Parathyroid adenoma (tissue), 2 donors: ENCODE measurements around the gene TCTN1.

Experiments
- H2AFZ ChIP-seq: fragments of 300-600 bp; sonication (generic); one replicate; pipeline ENCODE4 v1.7.0; 2017; ENCODE audit warnings: antibody characterized with exemption, mild to moderate bottlenecking
- H3K27ac ChIP-seq: fragments of 300-600 bp; sonication (generic); one replicate; pipeline ENCODE4 v1.7.0; 2017
- H3K27me3 ChIP-seq: fragments of 300-600 bp; sonication (generic); one replicate; pipeline ENCODE4 v1.7.0; 2017; ENCODE audit warnings: low read length; ENCODE audit not compliant: control insufficient read depth, insufficient read depth
- H3K36me3 ChIP-seq: fragments of 300-600 bp; sonication (generic); one replicate; pipeline ENCODE4 v1.7.0; 2017; ENCODE audit warnings: low read length; ENCODE audit not compliant: control insufficient read depth, insufficient read depth
- H3K4me1 ChIP-seq: fragments of 300-600 bp; sonication (generic); one replicate; pipeline ENCODE4 v1.7.0; 2017; ENCODE audit warnings: control low read depth
- H3K4me2 ChIP-seq: fragments of 300-600 bp; sonication (generic); one replicate; pipeline ENCODE4 v1.7.0; 2017; ENCODE audit warnings: low read length
- H3K4me3 ChIP-seq: fragments of 300-600 bp; sonication (generic); one replicate; pipeline ENCODE4 v1.7.0; 2017; ENCODE audit warnings: low read depth, low read length
- H3K79me2 ChIP-seq: fragments of 300-600 bp; sonication (generic); one replicate; pipeline ENCODE4 v1.7.0; 2017; ENCODE audit warnings: control low read depth
- H3K9ac ChIP-seq: fragments of 300-600 bp; sonication (generic); one replicate; pipeline ENCODE4 v1.7.0; 2017; ENCODE audit warnings: mild to moderate bottlenecking
- H3K9me3 ChIP-seq: fragments of 300-600 bp; sonication (generic); one replicate; pipeline ENCODE4 v1.7.0; 2017; ENCODE audit warnings: low read length; ENCODE audit not compliant: control insufficient read depth
- CTCF ChIP-seq: fragments of 300-600 bp; sonication (generic); IDR thresholded peaks from one replicate; pipeline ENCODE4 v1.7.0; 2017; ENCODE audit warnings: antibody characterized with exemption, mild to moderate bottlenecking
- donor health status: primary hyperparathyroidism.

The TCTN1 gene

GRCh38 chr12:110697236-110697635 lies 83.3 kb downstream of the TCTN1 start:
- Histone ChIP-seq H3K27ac (no peak overlapping the region), H3K27me3 (no peaks in the 10 kb centered on the region), H3K9me3 (no peaks in the 10 kb centered on the region), H3K4me2 (no peak overlapping the region), H3K36me3 (no peaks in the 10 kb centered on the region), H3K79me2 (no peaks in the 10 kb centered on the region), H3K4me1 (no peaks in the 10 kb centered on the region), H3K4me3 (no peak overlapping the region), H2AFZ (no peak overlapping the region), H3K9ac (no peak overlapping the region)
- no peak for TF ChIP-seq CTCF

GRCh38 chr12:110698171-110698902 lies 84.4 kb downstream of the TCTN1 start:
- Histone ChIP-seq H3K9me3 (no peaks in the 10 kb centered on the region), H3K79me2 (no peaks in the 10 kb centered on the region), H3K4me1 (no peaks in the 10 kb centered on the region), H3K4me2 (no peak overlapping the region), H3K9ac (no peak overlapping the region), H3K36me3 (no peaks in the 10 kb centered on the region), H3K27ac (no peak overlapping the region), H2AFZ (peak overlapping the region; percentile 13), H3K4me3 (no peak overlapping the region), H3K27me3 (no peaks in the 10 kb centered on the region)
- peak; percentile 47 for TF ChIP-seq CTCF
